ENCODE results near the gene ANK2.

DNA sequence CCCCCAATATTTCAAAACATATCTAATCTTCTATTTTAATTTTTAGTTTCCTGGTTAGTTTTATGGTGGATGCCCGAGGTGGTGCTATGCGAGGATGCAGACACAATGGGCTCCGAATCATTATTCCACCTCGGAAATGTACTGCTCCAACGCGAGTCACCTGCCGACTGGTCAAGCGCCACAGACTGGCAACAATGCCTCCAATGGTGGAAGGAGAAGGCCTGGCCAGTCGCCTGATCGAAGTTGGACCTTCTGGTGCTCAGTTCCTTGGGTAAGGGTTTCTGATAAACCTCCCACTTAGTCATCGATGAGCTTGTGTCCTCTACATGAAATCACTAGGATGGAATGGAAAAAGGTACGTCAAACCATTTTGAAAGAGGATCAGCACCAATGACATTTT, 280.7 kb downstream of the ANK2 start:
- TF ChIP-seq, protein P1, sequence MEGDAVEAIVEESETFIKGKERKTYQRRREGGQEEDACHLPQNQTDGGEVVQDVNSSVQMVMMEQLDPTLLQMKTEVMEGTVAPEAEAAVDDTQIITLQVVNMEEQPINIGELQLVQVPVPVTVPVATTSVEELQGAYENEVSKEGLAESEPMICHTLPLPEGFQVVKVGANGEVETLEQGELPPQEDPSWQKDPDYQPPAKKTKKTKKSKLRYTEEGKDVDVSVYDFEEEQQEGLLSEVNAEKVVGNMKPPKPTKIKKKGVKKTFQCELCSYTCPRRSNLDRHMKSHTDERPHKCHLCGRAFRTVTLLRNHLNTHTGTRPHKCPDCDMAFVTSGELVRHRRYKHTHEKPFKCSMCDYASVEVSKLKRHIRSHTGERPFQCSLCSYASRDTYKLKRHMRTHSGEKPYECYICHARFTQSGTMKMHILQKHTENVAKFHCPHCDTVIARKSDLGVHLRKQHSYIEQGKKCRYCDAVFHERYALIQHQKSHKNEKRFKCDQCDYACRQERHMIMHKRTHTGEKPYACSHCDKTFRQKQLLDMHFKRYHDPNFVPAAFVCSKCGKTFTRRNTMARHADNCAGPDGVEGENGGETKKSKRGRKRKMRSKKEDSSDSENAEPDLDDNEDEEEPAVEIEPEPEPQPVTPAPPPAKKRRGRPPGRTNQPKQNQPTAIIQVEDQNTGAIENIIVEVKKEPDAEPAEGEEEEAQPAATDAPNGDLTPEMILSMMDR (IDR thresholded peaks at IDR 0.05; ENCODE audit: low read depth, low read length, missing input control), result no peak
- TF ChIP-seq, protein P2, sequence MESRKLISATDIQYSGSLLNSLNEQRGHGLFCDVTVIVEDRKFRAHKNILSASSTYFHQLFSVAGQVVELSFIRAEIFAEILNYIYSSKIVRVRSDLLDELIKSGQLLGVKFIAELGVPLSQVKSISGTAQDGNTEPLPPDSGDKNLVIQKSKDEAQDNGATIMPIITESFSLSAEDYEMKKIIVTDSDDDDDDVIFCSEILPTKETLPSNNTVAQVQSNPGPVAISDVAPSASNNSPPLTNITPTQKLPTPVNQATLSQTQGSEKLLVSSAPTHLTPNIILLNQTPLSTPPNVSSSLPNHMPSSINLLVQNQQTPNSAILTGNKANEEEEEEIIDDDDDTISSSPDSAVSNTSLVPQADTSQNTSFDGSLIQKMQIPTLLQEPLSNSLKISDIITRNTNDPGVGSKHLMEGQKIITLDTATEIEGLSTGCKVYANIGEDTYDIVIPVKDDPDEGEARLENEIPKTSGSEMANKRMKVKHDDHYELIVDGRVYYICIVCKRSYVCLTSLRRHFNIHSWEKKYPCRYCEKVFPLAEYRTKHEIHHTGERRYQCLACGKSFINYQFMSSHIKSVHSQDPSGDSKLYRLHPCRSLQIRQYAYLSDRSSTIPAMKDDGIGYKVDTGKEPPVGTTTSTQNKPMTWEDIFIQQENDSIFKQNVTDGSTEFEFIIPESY (IDR thresholded peaks at IDR 0.05), result no peak
- TF ChIP-seq NR2F2 (IDR thresholded peaks at IDR 0.05) (no peak), RAD21 (IDR thresholded peaks at IDR 0.05) (no peak), EGR1 (IDR thresholded peaks at IDR 0.05; ENCODE audit: low read depth in 2 of 2) (no peak), GABPA (IDR thresholded peaks at IDR 0.05 in 1 of 2, conservative IDR thresholded peaks at IDR 0.05 in 1 of 2) (no peak), JUND (IDR thresholded peaks at IDR 0.05) (no peak), HNF4G (IDR thresholded peaks at IDR 0.05) (no peak), FOXA1 (IDR thresholded peaks at IDR 0.05) (no peak), SP1 (IDR thresholded peaks at IDR 0.05) (no peak), TAF1 (conservative IDR thresholded peaks at IDR 0.05) (no peak), RXRA (IDR thresholded peaks at IDR 0.05) (no peak)
- TF ChIP-seq, protein P3, sequence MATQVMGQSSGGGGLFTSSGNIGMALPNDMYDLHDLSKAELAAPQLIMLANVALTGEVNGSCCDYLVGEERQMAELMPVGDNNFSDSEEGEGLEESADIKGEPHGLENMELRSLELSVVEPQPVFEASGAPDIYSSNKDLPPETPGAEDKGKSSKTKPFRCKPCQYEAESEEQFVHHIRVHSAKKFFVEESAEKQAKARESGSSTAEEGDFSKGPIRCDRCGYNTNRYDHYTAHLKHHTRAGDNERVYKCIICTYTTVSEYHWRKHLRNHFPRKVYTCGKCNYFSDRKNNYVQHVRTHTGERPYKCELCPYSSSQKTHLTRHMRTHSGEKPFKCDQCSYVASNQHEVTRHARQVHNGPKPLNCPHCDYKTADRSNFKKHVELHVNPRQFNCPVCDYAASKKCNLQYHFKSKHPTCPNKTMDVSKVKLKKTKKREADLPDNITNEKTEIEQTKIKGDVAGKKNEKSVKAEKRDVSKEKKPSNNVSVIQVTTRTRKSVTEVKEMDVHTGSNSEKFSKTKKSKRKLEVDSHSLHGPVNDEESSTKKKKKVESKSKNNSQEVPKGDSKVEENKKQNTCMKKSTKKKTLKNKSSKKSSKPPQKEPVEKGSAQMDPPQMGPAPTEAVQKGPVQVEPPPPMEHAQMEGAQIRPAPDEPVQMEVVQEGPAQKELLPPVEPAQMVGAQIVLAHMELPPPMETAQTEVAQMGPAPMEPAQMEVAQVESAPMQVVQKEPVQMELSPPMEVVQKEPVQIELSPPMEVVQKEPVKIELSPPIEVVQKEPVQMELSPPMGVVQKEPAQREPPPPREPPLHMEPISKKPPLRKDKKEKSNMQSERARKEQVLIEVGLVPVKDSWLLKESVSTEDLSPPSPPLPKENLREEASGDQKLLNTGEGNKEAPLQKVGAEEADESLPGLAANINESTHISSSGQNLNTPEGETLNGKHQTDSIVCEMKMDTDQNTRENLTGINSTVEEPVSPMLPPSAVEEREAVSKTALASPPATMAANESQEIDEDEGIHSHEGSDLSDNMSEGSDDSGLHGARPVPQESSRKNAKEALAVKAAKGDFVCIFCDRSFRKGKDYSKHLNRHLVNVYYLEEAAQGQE (IDR thresholded peaks at IDR 0.05), result no peak
- TF ChIP-seq, protein P4, sequence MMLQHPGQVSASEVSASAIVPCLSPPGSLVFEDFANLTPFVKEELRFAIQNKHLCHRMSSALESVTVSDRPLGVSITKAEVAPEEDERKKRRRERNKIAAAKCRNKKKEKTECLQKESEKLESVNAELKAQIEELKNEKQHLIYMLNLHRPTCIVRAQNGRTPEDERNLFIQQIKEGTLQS (IDR thresholded peaks at IDR 0.05), result no peak

Data from liver (tissue), 3 donors.